Upper lobe of right lung (tissue), 1 donor: ENCODE data around the gene TMEM238. TPM values are rescaled to one million over a fixed set of nuclear protein-coding genes. Genes with fewer than 3 reads are reported as not detected.
"Not testable (repeated sequence)": the region's sequence is repeated elsewhere in the genome, so short reads cannot be mapped to it uniquely, and the experiment has no call there.

ENCODE experiments used
- ATAC-seq: fragments of 200-7000 bp; cut with Tn5 transposase; one replicate; pipeline ENCODE4 v1.9.1; 2020; ENCODE audit warnings: mild to moderate bottlenecking, moderate library complexity
- DNase-seq: peaks from one replicate; pipeline ENCODE4 v3.0.0-alpha.2; 2020
- H3K27ac ChIP-seq: fragments of 200-600 bp; one replicate; pipeline ENCODE4 v1.8.0; 2022
- H3K27me3 ChIP-seq: fragments of 200-600 bp; one replicate; pipeline ENCODE4 v1.8.0; 2022; ENCODE audit warnings: mild to moderate bottlenecking
- H3K36me3 ChIP-seq: fragments of 200-600 bp; one replicate; pipeline ENCODE4 v1.8.0; 2022
- H3K4me1 ChIP-seq: fragments of 200-600 bp; one replicate; pipeline ENCODE4 v1.8.0; 2022
- H3K4me3 ChIP-seq: fragments of 200-600 bp; one replicate; pipeline ENCODE4 v1.8.0; 2022; ENCODE audit warnings: mild to moderate bottlenecking
- H3K9me3 ChIP-seq: fragments of 200-600 bp; one replicate; pipeline ENCODE4 v1.8.0; 2022
- intact Hi-C: fragments of 100-400 bp; cut with DNase I; formaldehyde crosslinking; loops from one replicate; pipeline ENCODE4 v1.11.0; 2022
- total RNA-seq: library from RNA; stranded (reverse); fragmentation: NEBNext Ultra II Directional; extraction: Animal tissue kit (Norgen Biotek cat#: 25700); gene quantifications from one replicate; pipeline ENCODE4 v1.2.1, GENCODE V29; 2021
- TF ChIP-seq, protein P1 (sequence below): fragments of 200-600 bp; IDR thresholded peaks from one replicate; pipeline ENCODE4 v1.8.0; 2022; ENCODE audit warnings: antibody characterized with exemption
- donor health status: DM: no; HTN: yes; CAD: no; lungs with severe emphysema.

The TMEM238 gene
- total RNA-seq, 1 donor from 2014 or later, result 19.8 TPM

DNA sequence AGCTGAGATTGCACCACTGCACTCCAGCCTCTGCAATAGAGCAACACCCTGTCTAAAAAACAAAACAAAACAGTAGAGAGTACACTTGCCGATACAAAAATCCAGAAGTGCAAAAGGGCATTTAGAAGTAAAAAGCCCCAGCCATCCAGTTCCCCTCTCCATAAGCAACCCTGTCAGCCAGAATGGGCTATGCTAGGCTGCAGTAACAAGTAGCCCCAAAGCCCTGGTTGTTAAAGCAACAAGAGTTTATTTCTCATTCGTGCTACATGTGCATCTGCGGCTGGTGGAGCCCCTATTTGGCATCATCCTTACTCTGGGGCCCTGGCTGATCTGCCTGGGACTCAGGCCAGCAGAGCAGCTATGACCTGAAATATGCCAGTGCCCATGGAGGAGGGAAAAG lies 40.4 kb upstream of the TMEM238 start:
- Histone ChIP-seq H3K9me3 (no peaks in the 10 kb centered on the region), H3K4me3 (no peak overlapping the region), H3K27me3 (peaks cover 22% of the 10 kb centered on the region), H3K27ac (no peak overlapping the region), H3K4me1 (no peaks in the 10 kb centered on the region), H3K36me3 (no peaks in the 10 kb centered on the region)
- TF ChIP-seq, protein P1, sequence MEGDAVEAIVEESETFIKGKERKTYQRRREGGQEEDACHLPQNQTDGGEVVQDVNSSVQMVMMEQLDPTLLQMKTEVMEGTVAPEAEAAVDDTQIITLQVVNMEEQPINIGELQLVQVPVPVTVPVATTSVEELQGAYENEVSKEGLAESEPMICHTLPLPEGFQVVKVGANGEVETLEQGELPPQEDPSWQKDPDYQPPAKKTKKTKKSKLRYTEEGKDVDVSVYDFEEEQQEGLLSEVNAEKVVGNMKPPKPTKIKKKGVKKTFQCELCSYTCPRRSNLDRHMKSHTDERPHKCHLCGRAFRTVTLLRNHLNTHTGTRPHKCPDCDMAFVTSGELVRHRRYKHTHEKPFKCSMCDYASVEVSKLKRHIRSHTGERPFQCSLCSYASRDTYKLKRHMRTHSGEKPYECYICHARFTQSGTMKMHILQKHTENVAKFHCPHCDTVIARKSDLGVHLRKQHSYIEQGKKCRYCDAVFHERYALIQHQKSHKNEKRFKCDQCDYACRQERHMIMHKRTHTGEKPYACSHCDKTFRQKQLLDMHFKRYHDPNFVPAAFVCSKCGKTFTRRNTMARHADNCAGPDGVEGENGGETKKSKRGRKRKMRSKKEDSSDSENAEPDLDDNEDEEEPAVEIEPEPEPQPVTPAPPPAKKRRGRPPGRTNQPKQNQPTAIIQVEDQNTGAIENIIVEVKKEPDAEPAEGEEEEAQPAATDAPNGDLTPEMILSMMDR, result no peak
- intact Hi-C loops, result no loop called here
- no peak for DNase-seq
- ATAC-seq, result no peak

GRCh38 chr19:55423225-55424005 lies 39.3 kb upstream of the TMEM238 start:
- peaks cover 11% of the 10 kb centered on the region for H3K27me3 ChIP-seq
- ATAC-seq, result no peak
- intact Hi-C loops, result no loop called here

DNA sequence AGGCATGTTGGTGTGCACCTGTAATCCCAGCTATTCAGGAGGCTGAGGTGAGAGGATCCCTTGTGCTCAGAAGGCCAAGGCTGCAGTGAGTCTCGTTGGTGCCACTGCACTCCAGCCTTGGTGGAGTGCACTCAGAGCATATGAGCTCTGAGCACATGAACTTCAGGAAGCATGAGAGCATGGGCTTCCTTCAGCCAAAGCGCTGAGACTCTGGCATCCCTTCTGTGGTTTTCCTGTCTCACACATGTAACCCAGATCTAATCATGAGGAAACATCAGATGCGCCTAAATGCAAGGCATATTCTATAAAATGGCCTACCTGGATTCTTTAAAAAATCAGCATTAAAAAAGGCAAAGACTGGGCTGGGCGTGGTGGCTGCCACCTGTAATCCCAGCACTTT lies 37.2 kb upstream of the TMEM238 start:
- intact Hi-C loops, H3K9me3 ChIP-seq, DNase-seq, H3K27ac ChIP-seq, H3K4me3 ChIP-seq, H3K27me3 ChIP-seq, H3K4me1 ChIP-seq, H3K36me3 ChIP-seq, ATAC-seq: not testable (repeated sequence)

More at GRCh38 chr19:55423225-55424005, 39.3 kb upstream of the TMEM238 start:
- H3K27ac ChIP-seq, result no peak overlapping the region
- DNase-seq, result no peak
- no peaks in the 10 kb centered on the region for H3K36me3 ChIP-seq
- TF ChIP-seq, protein P1, result no peak
- no peak overlapping the region for H3K4me3 ChIP-seq
- H3K4me1 ChIP-seq, result no peaks in the 10 kb centered on the region
- H3K9me3 ChIP-seq, result no peaks in the 10 kb centered on the region

DNA sequence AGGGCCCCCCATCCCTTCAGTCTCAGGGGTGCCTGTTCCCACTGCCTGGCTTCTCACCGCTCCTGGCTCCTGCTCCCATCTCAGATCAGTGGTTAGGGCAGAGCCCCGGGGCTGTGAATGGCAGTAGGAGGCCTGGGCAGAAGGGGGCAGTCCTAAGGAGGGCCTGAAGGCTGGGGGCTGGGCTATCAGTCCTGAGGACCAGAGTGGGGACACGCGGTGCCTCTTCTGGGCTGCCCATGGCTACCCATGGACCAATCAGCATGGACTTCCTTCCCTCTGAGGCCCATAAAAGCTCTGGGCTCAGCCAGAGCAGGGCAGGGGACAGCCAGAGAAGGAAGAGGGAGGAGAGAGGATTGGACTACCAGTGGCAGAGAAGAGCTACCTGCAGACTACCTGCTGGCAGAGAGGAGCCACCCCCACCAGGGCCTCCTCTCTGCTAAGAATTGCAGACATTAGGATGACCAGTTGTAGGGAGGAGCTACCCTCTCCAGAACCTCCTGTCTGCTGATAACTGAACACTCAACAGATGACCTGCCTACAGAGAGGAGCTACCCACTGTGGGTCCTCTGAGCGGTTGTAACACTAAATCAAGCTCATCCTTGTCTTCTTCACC lies 35.6 kb upstream of the TMEM238 start:
- Histone ChIP-seq H3K36me3 (no peaks in the 10 kb centered on the region), H3K27ac (no peak overlapping the region), H3K4me3 (no peak overlapping the region), H3K4me1 (no peaks in the 10 kb centered on the region), H3K27me3 (peaks cover 4% of the 10 kb centered on the region), H3K9me3 (no peaks in the 10 kb centered on the region)
- DNase-seq (no peak), ATAC-seq (peak; percentile 17)
- intact Hi-C loops, result no loop called here
- TF ChIP-seq, protein P1, result no peak

GRCh38 chr19:55419103-55419502 lies 35.0 kb upstream of the TMEM238 start:
- intact Hi-C loops, result no loop called here
- Histone ChIP-seq H3K9me3 (no peaks in the 10 kb centered on the region), H3K36me3 (no peaks in the 10 kb centered on the region), H3K27me3 (peaks cover 4% of the 10 kb centered on the region), H3K27ac (no peak overlapping the region), H3K4me1 (no peaks in the 10 kb centered on the region), H3K4me3 (no peak overlapping the region)
- ATAC-seq (no peak), DNase-seq (no peak)
- TF ChIP-seq, protein P1, result no peak

DNA sequence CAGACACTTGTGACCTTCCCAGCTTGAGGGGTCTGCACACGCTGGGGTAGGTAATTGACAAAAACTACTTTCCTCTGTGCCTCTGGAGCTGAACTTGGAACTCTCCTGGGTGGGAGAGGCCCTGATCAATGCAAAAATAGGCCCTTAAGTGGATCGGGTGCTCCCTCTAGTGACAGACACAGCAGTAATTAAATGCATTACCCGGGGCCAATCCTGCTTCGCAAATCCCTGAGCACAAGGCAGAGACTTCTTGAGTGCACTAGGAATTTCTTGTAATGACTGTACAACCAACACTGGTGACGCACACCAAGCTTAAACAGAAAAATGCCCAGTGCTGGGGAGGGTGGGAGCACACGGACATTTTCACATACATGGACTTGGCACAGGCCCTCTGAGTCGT lies 34.1 kb upstream of the TMEM238 start:
- intact Hi-C loops, result no loop called here
- no peaks in the 10 kb centered on the region for H3K4me1 ChIP-seq
- H3K27ac ChIP-seq, result no peak overlapping the region
- no peak overlapping the region for H3K4me3 ChIP-seq
- DNase-seq, result no peak
- no peaks in the 10 kb centered on the region for H3K36me3 ChIP-seq
- no peaks in the 10 kb centered on the region for H3K9me3 ChIP-seq
- TF ChIP-seq, protein P1, result peak; percentile 69
- no peaks in the 10 kb centered on the region for H3K27me3 ChIP-seq
- ATAC-seq, result peak; percentile 90
